Thyroid gland (tissue), 4 donors: Measurements from ENCODE around the gene TPH2. TPM values are rescaled to one million over a fixed set of nuclear protein-coding genes. Genes with fewer than 3 reads are reported as not detected.

Experiments used
- DNase-seq, 2 donors: peaks; one replicate each; pipeline ENCODE4 v3.0.0-alpha.2; 2019
- H3K27ac ChIP-seq, 3 donors: fragments of 200-600 bp; sonication (generic); 1 replicate in 2 of 3; 2 replicates in 1 of 3; pipeline ENCODE4 v1.5.1; 2016 to 2019; ENCODE audit warnings: mild to moderate bottlenecking in 1 of 3, moderate library complexity in 1 of 3
- H3K27me3 ChIP-seq: fragments of 200-600 bp; sonication (generic); one replicate; pipeline ENCODE4 v1.5.1; 2019
- H3K36me3 ChIP-seq, 2 donors: fragments of 200-600 bp; sonication (generic); one replicate each; pipeline ENCODE4 v1.5.1; 2016 to 2019
- H3K4me1 ChIP-seq, 2 donors: fragments of 200-600 bp; sonication (generic); one replicate each; pipeline ENCODE4 v1.5.1; 2017 to 2019
- H3K4me3 ChIP-seq, 3 donors: fragments of 200-600 bp; sonication (generic); replicated peaks in 1 of 3; 1 replicate in 2 of 3; 2 replicates in 1 of 3; pipeline ENCODE4 v1.5.1; 2016; ENCODE audit warnings: mild to moderate bottlenecking in 1 of 3
- H3K9me3 ChIP-seq: fragments of 200-600 bp; sonication (generic); one replicate; pipeline ENCODE4 v1.5.1; 2017
- CTCF ChIP-seq, 6 experiments: fragments of 200-600 bp in 3 of 6; fragments of 450-650 bp in 3 of 6; sonication (generic) in 3 of 6; IDR thresholded peaks; one replicate each; pipeline ENCODE4 v1.5.1; 2016 to 2019; ENCODE audit warnings: antibody characterized with exemption in 6 of 6, mild to moderate bottlenecking in 2 of 6, inconsistent platforms in 1 of 6, moderate library complexity in 1 of 6
- POLR2A ChIP-seq, 2 donors: fragments of 450-650 bp; IDR thresholded peaks; one replicate each; pipeline ENCODE4 v1.6.1; 2017; ENCODE audit warnings: antibody characterized with exemption in 2 of 2, mild to moderate bottlenecking in 2 of 2, moderate library complexity in 1 of 2
- whole genome bisulfite sequencing, 2 donors: methylation state at CpG; one replicate each; pipeline ENCODE4 v1.1.5; 2017; 5-methylcytosine and 5-hydroxymethylcytosine counted together
- intact Hi-C: fragments of 100-400 bp; cut with DNase I; formaldehyde crosslinking; loops from one replicate; pipeline ENCODE4 v1.15.1; 2023
- total RNA-seq, 4 donors: library from RNA; depleted of rRNA; stranded (reverse); fragments of >200 nt; gene quantifications; one replicate each; pipeline ENCODE4 v1.2.3, GENCODE V29; 2016

Gene TPH2
- total RNA-seq, 4 donors from 2014 or later, result not detected

- no peak for DNase-seq
- WGBS, 2 donors, result 50 to 62% methylated on average over 4 of the region's 4 CpGs
- Histone ChIP-seq H3K4me1 (no peaks in the 10 kb centered on the region), H3K4me3 (no peak overlapping the region), H3K9me3 (no peaks in the 10 kb centered on the region), H3K36me3 (no peaks in the 10 kb centered on the region), H3K27ac (no peak overlapping the region), H3K27me3 (no peaks in the 10 kb centered on the region)
- intact Hi-C loops, result no loop called here
- TF ChIP-seq CTCF (IDR thresholded peaks at IDR 0.05), result no peak
- TF ChIP-seq POLR2A (IDR thresholded peaks at IDR 0.05), result no peak
Observed at GRCh38 chr12:72010356-72010755, 71.7 kb downstream of the TPH2 start.

- intact Hi-C loops, result no loop called here
- peak; percentile 17 to 18 for DNase-seq
- Histone ChIP-seq H3K9me3 (no peaks in the 10 kb centered on the region), H3K27ac (no peak overlapping the region), H3K36me3 (no peaks in the 10 kb centered on the region), H3K4me1 (no peaks in the 10 kb centered on the region), H3K4me3 (no peak overlapping the region), H3K27me3 (no peaks in the 10 kb centered on the region)
- WGBS, 2 donors, result 0% methylated on average over 1 of the region's 1 CpG
- TF ChIP-seq POLR2A (IDR thresholded peaks at IDR 0.05), result no peak
Observed at GRCh38 chr12:72011374-72011773, 72.7 kb downstream of the TPH2 start.

GRCh38 chr12:72012874-72013273 lies 74.2 kb downstream of the TPH2 start:
- no peaks in the 10 kb centered on the region for H3K36me3 ChIP-seq
- intact Hi-C loops, result no loop called here

GRCh38 chr12:72015895-72016294 lies 77.2 kb downstream of the TPH2 start:
- H3K27ac ChIP-seq, result no peak overlapping the region
- no peak for TF ChIP-seq POLR2A (IDR thresholded peaks at IDR 0.05)
- TF ChIP-seq CTCF (IDR thresholded peaks at IDR 0.05), result no peak
- H3K4me3 ChIP-seq, result no peak overlapping the region
- no peaks in the 10 kb centered on the region for H3K36me3 ChIP-seq
- no peaks in the 10 kb centered on the region for H3K9me3 ChIP-seq
- DNase-seq, result no peak
- intact Hi-C loops, result no loop called here
- 79 to 81% methylated on average over 1 of the region's 1 CpG for WGBS, 2 donors
- no peaks in the 10 kb centered on the region for H3K4me1 ChIP-seq
- no peaks in the 10 kb centered on the region for H3K27me3 ChIP-seq

More at GRCh38 chr12:72012874-72013273, 74.2 kb downstream of the TPH2 start:
- WGBS, 2 donors, result 69% methylated on average over 4 of the region's 4 CpGs
- Histone ChIP-seq H3K9me3 (no peaks in the 10 kb centered on the region), H3K4me3 (no peak overlapping the region), H3K27ac (no peak overlapping the region), H3K27me3 (no peaks in the 10 kb centered on the region), H3K4me1 (no peaks in the 10 kb centered on the region)
- no peak for DNase-seq
- no peak for TF ChIP-seq POLR2A (IDR thresholded peaks at IDR 0.05)

- Histone ChIP-seq H3K27me3 (no peaks in the 10 kb centered on the region), H3K36me3 (no peaks in the 10 kb centered on the region), H3K4me3 (no peak overlapping the region), H3K27ac (no peak overlapping the region), H3K4me1 (no peaks in the 10 kb centered on the region), H3K9me3 (no peaks in the 10 kb centered on the region)
- intact Hi-C loops, result no loop called here
- peak; percentile 28 to 77 (median 60) for TF ChIP-seq CTCF (IDR thresholded peaks at IDR 0.05)
- TF ChIP-seq POLR2A (IDR thresholded peaks at IDR 0.05), result no peak
- 1 to 2% methylated on average over 6 of the region's 6 CpGs for WGBS, 2 donors
- DNase-seq, result peak; percentile 55
Observed at GRCh38 chr12:72017054-72017651, 78.5 kb downstream of the TPH2 start.

- Histone ChIP-seq H3K36me3 (no peaks in the 10 kb centered on the region), H3K27ac (no peak overlapping the region), H3K9me3 (no peaks in the 10 kb centered on the region), H3K4me3 (no peak overlapping the region), H3K4me1 (no peaks in the 10 kb centered on the region), H3K27me3 (no peaks in the 10 kb centered on the region)
- TF ChIP-seq CTCF (IDR thresholded peaks at IDR 0.05) (no peak), POLR2A (IDR thresholded peaks at IDR 0.05) (no peak)
- DNase-seq, result no peak
- intact Hi-C loops, result no loop called here
Observed at GRCh38 chr12:72018036-72018435, 79.4 kb downstream of the TPH2 start.
